Esophagus squamous epithelium (tissue), 4 donors: Measurements from ENCODE around the gene CAMTA1.

Experiments used
- POLR2A ChIP-seq, 4 donors: fragments of 450-650 bp; IDR thresholded peaks; one replicate each; pipeline ENCODE4 v1.6.1; 2017; ENCODE audit warnings: antibody characterized with exemption in 4 of 4, mild to moderate bottlenecking in 4 of 4, moderate library complexity in 3 of 4
- TF ChIP-seq, protein P1 (sequence below), 6 experiments: fragments of 450-650 bp in 4 of 6; fragments of 200-600 bp in 2 of 6; sonication (generic) in 2 of 6; IDR thresholded peaks; one replicate each; pipeline ENCODE4 v1.5.1; 2016 to 2019; ENCODE audit warnings: antibody characterized with exemption in 6 of 6, mild to moderate bottlenecking in 4 of 6, moderate library complexity in 4 of 6

DNA sequence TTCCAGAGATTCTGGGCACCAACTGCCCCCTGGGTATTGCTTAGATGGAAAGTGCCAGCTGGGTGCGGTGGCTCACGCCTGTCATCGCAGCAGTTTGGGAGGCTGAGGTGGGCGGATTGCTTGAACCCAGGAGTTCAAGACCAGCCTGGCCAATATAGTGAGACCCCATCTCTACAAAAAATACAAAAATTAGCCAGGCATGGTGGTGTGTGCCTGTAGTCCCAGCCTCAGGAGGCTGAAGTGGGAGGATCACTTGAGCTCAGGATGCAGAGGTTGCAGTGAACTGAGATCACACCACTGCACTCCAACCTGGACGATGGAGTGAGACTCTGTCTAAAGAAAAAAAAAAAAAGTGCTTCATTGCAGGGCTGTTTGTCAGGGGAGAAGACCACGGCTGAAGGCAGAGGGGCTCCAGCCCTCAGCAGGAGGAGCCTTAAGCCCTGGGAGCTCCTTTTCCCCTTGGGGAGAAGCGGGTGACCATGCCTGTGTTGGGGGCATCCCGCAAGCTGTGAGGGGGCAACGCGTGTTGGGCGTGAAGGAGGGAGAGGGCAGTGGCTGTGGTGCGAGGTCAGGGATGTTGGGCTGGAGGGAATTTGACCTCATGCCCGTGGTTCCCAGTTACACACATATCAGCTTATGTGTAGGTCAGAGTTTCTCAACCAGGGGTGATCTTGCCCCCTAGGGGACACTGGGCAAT, 854.3 kb downstream of the CAMTA1 start:
- no peak for TF ChIP-seq POLR2A (IDR thresholded peaks at IDR 0.05)
- TF ChIP-seq, protein P1, sequence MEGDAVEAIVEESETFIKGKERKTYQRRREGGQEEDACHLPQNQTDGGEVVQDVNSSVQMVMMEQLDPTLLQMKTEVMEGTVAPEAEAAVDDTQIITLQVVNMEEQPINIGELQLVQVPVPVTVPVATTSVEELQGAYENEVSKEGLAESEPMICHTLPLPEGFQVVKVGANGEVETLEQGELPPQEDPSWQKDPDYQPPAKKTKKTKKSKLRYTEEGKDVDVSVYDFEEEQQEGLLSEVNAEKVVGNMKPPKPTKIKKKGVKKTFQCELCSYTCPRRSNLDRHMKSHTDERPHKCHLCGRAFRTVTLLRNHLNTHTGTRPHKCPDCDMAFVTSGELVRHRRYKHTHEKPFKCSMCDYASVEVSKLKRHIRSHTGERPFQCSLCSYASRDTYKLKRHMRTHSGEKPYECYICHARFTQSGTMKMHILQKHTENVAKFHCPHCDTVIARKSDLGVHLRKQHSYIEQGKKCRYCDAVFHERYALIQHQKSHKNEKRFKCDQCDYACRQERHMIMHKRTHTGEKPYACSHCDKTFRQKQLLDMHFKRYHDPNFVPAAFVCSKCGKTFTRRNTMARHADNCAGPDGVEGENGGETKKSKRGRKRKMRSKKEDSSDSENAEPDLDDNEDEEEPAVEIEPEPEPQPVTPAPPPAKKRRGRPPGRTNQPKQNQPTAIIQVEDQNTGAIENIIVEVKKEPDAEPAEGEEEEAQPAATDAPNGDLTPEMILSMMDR (IDR thresholded peaks at IDR 0.05) = no peak
